A204.1 (cell line): ENCODE results near the gene KCNMB1.
"Not testable (repeated sequence)": the region's sequence is repeated elsewhere in the genome, so short reads cannot be mapped to it uniquely, and the experiment has no call there.

Experiments used
- FAIRE-seq: peaks from 2 replicates; lab custom pipeline; 2012; peaks lifted over from hg19 to GRCh38; lab: Jason Lieb, UNC

KCNMB1 gene

DNA sequence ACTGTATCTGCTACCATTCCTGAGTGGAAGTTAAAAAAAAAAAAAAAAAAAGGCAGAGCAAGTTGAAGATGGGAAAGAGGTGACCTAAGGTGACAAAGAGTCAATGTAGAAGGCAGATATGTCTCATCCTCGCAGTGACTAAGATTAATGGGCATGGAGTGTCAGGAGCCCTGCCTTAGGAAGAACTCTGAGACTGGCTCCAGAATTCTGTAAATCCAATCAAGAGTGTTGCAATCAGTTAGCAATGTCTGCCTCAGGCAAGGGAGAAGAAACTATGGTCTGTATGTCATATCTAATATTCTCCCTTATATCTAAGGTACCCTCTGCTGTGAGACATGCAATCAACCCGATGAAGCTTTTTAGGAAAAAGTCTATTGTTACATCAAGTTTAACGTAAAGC, 24.7 kb upstream of the KCNMB1 start:
- no peak for FAIRE-seq

DNA sequence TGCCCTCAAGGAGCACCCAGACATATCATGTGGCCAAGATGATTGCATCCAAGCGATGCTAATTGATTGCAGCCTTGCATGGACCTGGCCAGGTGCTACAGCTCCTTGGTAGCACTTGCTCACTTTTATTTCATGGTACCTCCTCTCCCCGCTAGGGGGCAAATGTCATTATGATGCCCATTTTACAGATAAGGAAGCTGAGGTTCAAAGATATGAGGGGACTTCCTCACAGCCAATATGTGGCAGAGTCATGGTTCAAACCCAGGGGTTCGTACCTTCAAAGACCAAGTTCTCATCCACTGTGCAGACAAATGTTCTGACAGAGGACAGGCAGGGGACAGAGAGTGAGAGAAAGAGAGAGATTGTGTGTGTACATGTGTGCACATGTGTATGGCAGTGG, 21.9 kb upstream of the KCNMB1 start:
- no peak for FAIRE-seq

DNA sequence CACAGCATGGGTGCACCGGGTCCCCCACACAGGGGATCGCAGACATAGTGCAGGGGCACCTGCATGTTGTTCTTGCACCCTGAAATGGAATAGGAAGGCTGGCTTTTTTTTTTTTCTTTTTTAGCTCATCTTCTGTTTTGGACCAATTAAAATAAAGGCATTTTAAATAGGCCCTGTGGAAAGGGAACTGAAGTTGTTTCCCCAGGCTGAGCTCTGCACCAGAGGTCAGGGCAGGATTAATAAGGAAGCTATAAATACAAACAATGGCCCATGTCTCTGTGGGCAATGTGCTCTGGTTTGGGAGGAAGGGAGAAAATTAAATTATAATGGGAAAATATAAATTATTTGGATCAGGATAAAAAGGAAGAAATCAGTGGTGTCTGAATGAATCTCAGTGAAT, 21.2 kb upstream of the KCNMB1 start:
- no peak for FAIRE-seq

DNA sequence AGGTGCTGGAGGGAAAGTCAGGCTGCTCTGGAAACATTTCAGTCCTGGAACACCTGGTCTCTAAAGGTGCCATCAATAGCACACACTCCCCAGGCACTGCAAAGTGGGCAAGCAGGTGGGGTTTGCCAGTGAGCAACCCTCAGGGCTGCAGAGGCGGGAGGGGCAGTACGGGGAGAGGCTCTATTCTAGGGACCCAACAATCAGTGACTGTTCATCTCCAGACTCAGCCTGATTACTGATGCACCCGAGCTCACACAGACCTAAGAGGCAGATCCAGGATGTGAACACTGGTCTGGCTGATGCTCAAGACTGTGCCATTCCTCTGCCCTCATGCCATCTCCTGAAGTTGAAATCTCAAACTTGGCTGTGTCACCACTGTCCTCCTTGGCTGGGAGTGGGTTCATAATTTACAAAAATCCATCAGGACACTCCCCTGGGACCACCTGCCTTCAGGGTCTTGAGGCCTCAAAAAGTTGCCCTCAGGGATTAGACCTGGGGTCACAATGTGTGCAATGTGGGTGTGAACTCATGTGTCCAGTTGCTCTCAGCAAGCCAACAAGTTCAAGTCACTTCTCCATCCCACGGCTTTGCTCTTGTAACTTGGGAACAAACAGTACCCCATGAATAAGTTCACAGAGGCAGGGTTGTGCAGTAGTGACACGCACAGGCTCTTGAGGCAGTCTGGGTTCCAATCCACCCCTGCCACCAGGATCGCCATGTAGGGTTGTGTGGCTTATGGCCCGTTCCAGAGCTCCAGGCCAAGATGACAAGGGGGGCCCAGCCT, 19.9 kb upstream of the KCNMB1 start:
- FAIRE-seq = no peak

DNA sequence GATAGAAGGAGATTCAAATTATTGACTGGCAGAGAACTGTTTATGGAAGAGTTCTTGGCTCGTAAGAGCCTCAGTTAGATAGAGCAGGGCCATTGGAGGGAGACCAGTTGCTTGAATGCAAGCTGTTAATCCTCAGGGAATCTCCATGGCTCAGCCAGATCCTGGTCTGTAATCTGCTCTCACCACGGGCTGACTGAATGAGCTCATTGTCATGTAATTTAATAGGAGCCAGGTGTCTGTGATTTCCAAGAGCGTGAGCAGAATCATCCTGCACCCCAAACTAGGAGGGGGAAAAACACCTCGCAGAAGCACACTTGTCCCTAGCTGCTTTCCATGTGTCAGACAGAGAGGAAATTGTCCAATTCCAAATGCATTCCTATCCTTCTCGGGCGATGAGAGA, 19.1 kb upstream of the KCNMB1 start:
- no peak for FAIRE-seq

DNA sequence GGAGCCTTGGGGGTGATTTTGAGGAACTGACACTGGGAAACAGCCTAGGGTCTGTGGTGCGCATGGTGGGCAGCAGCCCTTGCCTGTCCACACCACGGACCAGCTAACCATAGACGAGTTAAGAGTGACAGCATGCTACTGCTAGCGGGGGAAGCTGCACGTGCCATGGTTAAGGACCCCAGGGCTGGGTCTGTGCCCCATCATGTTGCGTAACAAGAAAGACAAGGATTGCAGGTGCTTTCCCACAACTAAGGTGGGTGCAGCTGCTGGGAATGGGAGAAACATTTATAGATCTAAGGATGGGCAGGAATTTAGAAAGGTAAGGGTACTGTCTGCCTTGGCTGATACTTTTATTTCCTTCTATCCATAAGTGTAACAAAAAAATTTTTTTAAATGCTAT, 17.9 kb upstream of the KCNMB1 start:
- FAIRE-seq = no peak

DNA sequence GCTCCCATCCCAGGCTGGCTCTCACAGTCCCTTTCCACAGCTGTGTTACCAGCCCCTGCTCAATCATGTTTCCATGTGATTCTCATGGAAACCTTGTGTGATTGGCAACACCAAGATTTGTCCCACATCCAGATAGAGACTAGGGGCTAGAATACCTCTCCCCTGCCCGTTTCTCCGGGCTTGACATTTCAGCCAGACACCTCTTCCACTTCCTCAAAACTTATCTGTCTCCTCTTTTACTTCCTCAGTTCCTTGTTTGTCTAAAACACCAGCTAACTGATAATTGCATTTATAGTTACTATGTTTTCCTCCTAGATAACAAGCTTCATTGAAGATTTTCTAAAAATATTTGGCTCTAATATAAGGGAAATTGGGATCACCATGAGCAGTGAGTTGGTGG, 16.6 kb upstream of the KCNMB1 start:
- no peak for FAIRE-seq

DNA sequence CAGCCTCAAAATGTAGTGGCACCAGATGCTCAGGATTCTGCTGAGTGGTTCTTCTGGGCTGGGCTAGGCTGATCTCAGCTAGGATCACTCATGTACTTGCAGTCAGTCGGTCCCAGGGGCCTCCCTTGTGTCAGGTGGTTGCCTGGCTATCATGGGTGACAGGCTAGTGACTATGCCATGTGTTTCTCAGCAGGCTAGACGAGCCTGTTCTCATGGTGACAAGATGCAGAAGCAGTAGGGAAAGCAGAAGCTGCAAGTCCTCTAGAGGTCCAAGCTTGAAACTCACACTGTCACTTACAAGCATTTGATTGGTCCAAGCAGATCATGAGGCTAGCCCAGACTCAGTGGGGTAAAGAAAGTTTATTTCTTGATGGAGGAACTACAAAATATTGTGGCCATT, 15.2 kb upstream of the KCNMB1 start:
- no peak for FAIRE-seq

DNA sequence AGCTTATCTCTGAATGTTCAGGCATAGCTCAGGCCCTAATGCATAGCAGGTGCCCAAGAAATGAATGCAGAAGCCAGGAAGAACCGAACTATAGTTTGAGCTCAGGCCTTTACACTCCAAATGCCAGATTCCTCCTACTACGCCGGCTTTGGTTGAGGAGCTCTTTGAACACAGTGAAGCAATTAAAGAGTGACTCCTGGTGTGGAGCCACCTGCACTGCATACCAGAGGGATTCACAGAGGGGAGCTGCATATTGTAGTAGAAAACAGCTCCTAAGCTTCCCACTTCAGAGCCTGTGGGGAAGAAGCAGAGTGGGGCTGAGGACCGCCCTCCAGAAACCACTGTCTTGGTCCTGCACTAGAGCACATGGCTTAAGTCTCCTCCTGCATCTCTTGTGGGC, 14.5 kb upstream of the KCNMB1 start:
- FAIRE-seq = no peak

DNA sequence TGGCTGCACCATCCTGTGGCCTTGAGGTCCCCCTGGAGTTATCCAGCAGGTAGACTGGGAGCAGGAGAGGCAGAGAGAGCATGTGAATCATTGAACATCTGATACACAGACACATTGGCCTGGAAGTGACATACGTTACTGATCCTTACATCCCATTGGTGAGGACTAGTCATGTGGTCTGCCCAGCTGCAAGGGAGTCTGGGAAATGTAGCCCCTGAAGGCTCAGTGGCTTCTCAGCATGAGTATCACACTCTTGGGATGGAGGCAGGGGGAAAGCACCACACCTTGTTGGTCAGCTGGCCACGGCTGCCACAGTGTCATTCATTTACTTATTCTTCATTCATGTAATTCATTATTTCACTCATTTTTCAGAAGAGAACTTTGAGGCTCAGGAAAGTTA, 13.3 kb upstream of the KCNMB1 start:
- FAIRE-seq = no peak

DNA sequence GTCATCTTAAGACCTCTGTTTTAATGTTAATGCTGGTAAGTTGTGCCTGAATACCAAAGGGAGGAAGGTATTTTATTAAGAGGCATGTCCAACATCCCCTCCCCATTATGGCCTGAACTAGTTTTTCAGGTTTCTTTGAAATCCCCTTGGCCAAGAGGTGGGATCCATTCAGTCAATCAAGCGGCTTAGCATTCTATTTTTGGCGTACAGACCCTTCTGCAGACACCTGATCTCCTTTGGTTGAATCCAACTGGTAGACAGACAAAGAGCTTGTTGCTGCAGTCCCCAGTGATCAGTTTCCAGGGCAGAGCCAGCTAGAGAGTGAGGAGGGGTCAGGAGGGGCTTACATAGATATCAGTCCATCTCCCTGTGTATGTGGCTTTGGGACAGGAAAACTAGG, 7.9 kb upstream of the KCNMB1 start:
- FAIRE-seq = no peak

DNA sequence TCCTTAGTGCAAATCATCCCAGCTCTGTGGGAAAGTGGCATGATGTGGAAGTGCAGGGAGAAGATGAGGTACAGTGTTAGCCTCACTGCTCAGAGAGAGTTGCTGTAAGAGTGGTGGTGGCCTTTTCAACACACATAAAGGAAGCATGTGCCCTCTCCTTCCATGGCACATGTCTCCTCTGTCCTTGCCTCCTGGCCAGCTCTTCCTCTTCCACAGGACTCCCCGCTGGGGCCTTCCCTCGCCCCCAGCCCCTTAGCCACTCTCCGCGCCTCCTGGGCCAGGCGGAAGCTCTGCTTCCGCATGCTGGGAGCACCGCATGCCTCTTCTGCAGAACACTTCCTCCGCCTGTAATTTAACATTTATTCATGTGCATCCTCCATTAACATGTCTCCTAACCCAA, 4.8 kb upstream of the KCNMB1 start:
- no peak for FAIRE-seq

DNA sequence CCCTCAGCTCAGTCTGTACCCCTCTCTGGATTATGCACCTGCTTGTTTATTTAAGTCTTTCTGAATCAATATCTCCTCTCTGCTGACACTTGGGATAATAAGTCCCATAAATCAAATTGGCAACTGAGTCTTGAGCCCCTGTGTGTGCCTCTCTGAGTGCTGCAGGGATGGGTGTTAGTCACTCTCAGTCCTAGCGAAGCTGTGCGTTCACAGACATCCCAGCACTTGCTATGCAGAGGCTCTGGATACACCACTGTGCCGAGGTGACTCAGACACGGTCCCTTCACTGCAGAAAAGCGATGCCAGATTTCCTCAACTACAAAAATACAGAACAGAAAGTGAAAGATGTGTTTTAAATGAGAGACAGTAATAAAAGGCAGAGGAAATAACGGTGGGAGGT, 4.1 kb upstream of the KCNMB1 start:
- no peak for FAIRE-seq

DNA sequence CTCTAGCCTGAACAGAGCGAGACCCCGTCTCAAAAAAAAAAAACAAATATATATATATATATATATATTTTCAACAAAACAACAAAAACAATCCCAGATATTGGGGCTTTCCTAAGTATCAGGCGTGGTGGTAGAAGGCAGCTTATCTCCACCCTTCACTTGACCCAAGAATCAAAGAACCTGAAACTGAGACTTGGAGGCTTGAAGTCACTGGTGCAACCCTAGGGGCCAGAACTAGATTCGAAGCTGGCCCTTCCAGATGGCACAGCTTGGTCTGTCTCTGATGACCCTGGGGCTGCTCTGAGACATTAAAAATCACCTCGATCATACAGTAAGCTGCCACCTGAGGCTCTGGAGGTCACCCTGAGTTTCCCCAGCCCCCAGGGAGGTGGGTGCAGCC, 1.3 kb upstream of the KCNMB1 start:
- FAIRE-seq = no peak

DNA sequence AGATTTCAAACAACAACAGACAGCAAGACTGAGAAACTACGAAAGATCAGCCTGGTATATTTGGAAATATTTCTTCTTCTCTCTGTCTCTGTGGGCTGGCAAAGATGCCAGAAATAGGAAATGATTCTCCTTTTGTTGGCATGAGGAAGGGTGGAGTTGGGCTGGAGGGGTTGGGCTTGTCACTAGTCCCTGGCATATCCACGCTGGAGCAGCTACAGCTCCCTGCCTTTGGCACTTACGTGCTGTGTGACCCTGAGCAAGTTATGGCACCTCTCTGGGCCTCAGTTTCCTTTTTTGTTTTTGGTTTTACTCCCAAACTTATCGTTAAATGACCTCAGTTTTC, 354 bp upstream of the KCNMB1 start:
- FAIRE-seq = no peak

DNA sequence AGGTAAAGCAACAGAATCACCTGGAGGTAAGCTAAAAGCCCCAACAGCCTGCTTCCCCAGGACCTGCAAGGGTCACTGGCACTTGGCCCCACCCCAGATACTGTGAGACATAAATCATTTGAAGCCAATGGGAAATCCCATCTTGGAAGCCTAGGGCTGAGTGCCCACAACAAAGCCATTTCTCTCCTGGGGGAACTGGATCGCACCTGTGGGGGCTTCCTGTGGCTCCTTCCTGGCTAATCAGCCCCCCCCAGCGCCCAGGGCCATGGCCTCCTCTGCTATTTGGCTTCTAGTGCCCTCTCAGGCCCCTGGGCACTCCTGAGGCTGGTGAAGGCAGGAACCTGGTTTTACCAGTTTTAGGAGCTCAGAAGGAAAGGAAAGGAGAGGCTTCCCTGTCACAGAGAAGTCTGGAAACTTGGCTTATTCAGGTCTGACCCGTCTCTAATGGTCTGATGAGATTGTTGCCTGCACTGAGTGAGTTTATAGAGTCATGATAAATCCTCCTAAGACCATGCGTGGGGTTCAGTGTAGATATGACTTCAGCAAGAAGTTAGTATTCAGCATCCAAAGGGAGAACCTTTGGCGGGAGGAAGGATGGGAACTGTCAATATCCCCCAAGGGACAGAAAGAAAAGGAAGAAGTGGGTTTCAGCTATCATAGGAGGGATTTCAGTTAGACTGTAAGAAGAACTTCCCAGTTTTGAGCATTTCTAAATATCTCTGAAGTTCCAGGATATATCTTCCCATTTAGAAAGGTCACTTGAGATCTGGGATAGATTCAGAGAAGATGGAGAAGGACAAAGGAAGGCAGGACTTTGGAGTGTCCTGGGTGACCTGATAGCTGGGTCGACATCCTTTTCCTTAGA, 1.2 kb downstream of the KCNMB1 start:
- FAIRE-seq = no peak

DNA sequence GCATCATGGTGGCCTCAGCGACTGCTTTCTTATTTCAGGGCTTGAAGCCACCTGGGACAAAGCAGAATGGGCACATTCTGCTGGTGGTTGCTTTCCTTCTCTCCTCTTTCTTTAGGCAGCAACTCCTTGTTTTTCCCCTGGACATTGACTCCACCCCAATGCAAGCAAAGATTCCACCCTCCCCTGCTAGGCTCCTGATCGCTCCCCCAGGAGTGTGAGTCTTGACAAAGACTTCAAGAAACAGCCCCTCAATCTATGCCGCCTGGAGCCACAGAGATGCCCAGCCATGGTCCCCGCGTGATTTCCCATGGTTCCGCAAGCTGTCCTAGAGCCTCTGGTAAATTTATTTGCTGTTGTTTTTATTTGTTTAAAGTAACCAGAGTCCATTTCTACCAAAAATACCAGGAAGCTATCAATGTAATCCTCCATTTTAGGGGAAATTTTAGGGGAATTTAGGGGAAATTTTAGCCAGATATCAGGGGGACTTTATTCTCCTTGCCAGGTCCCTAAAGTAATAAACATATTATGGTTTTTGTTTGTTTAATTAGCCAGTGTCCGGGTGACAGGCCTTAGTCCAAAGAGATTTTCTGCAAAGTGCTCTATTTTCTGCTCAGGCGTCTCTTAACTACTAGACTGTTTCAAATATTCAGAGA, 2.3 kb downstream of the KCNMB1 start:
- no peak for FAIRE-seq

DNA sequence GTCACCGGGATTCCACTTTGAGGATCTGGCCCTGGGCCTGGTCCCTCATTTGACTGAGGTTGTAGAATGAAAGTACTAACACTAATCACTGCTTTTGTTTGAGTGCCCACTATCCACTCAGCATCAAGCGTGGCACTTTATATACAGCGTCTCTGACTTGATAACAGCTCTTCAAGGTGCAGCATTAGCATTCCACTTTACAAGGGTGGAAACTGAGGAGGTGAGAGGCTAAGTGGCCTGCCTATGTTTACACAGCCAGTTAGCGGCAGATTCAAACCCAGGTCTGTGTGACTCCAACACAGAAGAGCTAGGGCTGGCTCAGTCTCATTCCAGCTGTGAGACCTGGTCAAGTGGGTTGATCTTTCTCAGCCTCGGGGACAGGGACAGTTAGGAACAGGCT, 5.9 kb downstream of the KCNMB1 start:
- no peak for FAIRE-seq

DNA sequence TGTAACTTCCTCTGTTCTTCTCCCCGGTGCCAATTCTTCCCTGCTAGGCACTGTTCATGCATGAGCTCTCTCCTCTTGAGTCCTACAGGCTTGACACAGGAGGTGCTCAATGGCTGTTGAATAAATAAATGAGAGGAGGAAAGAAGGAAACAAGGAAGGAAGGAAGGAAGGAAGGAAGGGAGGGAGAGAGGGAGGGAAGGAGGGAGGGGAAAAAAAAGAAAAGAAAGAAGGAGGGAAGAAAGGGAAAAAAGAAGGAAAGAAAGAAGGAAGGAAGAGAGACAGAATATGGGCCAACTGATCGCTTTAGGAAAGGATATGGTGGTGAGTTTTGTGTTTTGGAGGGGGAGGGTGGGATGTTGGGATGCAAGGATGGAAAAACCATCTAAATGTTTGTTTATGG, 6.4 kb downstream of the KCNMB1 start:
- FAIRE-seq = no peak

DNA sequence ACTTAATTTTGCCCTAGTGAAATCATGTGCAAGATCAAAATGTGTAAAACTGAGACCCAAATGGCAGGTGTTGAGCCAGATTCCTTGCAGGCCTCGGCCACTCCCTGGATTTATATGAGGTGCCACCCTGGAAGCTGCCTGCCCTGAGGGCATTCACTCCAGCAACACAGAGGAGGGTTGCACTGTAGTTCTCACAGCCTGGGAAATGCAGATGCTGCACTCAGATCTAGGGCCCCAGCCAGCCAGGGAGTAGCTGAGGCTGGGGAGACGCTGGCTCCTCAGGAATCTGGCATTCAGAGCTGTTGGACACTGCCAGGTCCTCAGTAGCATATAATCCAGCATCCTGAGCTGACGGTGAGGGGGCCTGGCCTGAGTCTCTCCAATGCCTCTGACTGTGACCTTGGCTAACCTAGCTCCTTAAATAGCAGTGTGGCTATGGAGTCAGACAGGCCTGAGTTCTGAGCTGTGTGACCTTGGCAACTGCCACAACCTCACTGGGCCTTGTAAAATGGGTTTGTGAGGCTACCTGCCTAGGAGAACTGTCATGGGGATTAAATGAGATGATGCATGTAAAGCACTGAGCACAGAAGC, 8.7 kb downstream of the KCNMB1 start:
- no peak for FAIRE-seq

DNA sequence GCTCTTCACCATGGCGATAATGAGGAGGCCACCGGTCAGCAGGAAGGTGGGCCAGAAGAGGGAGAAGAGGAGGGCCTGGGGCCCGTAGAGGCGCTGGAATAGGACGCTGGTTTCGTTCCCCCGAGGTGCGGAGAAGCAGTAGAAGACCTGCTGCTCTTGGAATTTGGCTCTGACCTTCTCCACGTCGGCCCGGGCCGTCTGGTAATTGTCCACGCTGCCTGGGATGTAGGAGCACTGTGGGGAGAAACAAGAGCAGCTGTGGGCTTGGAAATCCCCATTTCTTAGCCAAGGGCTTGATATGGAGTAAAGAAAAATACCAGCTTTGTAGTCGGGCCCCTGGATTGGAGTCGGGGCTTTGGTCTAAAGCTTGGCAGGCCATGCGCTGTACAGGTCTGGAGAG, 10.4 kb downstream of the KCNMB1 start:
- FAIRE-seq = no peak

DNA sequence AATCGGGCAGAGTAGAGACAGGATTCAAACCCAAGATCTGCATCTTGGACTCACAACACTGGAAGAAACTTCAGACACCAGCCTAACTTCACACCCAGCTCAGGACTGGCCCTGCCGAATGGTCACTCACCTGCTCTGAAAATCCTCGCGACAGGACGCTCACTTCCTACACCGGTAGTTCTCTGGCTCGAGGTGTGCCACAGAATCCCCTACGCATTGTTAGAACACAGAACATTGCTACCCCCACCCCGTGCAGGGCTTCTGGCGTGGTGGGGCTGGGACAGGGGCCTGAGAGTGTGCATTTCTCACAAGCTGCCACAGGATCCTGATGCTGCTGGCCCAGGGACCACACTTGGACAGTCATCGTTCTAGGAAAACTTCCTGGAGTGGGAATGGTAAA, 12.1 kb downstream of the KCNMB1 start:
- no peak for FAIRE-seq

DNA sequence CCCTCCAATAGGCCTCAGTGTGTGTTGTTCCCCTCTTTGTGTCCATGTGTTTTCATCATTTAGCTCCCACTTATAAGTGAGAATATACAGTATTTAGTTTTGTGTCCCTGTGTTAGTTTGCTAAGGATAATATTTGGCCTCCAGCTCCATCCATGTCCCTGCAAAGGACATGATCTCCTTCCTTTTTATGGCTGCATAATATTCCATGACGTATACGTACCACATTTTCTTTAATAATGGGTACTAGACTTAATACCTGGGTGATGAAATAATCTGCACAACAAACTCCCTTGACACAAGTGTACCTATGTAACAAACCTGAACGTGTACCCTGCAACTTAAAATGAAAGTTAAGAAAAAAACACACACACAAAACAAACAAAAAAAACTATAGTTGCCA, 12.6 kb downstream of the KCNMB1 start:
- not testable (repeated sequence) for FAIRE-seq
